Measurements from ENCODE around the gene CD163L1.

DNA sequence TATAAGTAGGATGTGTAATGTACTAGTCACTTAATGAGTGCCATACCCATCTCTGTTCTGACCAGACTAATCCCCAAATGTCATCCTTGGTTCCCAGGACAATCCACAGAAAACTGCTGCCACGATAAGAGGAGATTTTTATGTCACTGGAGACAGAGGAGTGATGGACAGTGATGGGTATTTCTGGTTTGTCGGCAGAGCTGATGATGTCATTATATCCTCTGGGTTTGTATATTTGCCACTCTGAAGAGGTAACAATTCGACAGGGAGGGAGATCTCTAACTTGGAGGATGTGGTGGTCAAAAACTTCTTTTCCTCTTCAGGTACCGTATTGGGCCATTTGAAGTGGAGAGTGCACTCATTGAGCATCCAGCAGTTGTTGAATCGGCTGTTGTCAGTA is 119.8 kb downstream of the CD163L1 start:
- TF ChIP-seq, protein P1, sequence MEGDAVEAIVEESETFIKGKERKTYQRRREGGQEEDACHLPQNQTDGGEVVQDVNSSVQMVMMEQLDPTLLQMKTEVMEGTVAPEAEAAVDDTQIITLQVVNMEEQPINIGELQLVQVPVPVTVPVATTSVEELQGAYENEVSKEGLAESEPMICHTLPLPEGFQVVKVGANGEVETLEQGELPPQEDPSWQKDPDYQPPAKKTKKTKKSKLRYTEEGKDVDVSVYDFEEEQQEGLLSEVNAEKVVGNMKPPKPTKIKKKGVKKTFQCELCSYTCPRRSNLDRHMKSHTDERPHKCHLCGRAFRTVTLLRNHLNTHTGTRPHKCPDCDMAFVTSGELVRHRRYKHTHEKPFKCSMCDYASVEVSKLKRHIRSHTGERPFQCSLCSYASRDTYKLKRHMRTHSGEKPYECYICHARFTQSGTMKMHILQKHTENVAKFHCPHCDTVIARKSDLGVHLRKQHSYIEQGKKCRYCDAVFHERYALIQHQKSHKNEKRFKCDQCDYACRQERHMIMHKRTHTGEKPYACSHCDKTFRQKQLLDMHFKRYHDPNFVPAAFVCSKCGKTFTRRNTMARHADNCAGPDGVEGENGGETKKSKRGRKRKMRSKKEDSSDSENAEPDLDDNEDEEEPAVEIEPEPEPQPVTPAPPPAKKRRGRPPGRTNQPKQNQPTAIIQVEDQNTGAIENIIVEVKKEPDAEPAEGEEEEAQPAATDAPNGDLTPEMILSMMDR (IDR thresholded peaks at IDR 0.05 in 2 of 3, conservative IDR thresholded peaks at IDR 0.05 in 1 of 3; ENCODE audit: borderline replicate concordance in 1 of 3, insufficient read depth in 1 of 3, low read depth in 2 of 3, low read length in 2 of 3): no peak
- no peak for TF ChIP-seq CEBPB (IDR thresholded peaks at IDR 0.05; ENCODE audit: low read depth)

Data from HCT116 (cell line).